Amygdala (tissue), 56 donors: ENCODE measurements around the gene ATXN1.
"Not testable (repeated sequence)": the region's sequence is repeated elsewhere in the genome, so short reads cannot be mapped to it uniquely, and the experiment has no call there.

Source experiments
- DNase-seq, 56 donors: peaks; one replicate each; lab custom pipeline; 2025; lab: John Stamatoyannopoulos, UW

Gene ATXN1

GRCh38 chr6:16260602-16261001, 500.7 kb downstream of the ATXN1 start:
- not testable (repeated sequence) for DNase-seq

GRCh38 chr6:16259604-16260003, 501.7 kb downstream of the ATXN1 start:
- not testable (repeated sequence) for DNase-seq

GRCh38 chr6:16258709-16259075, 502.6 kb downstream of the ATXN1 start:
- DNase-seq, result peak in 1 of 56 donors; percentile 6

GRCh38 chr6:16257999-16258708, 503.1 kb downstream of the ATXN1 start:
- peak in 28 of 56 donors; percentile 8 to 63 (median 18) for DNase-seq

- DNase-seq, result no peak
Measured at GRCh38 chr6:16256781-16257180, 504.5 kb downstream of the ATXN1 start.

- DNase-seq, result no peak
Measured at GRCh38 chr6:16254535-16254934, 506.7 kb downstream of the ATXN1 start.

GRCh38 chr6:16253399-16254144, 507.7 kb downstream of the ATXN1 start:
- DNase-seq, result no peak

GRCh38 chr6:16252686-16253299, 508.5 kb downstream of the ATXN1 start:
- DNase-seq, result no peak

GRCh38 chr6:16251706-16252105, 509.6 kb downstream of the ATXN1 start:
- DNase-seq, result no peak

GRCh38 chr6:16249971-16250370, 511.3 kb downstream of the ATXN1 start:
- peak in 13 of 56 donors; percentile 5 to 54 (median 25) for DNase-seq
